GM18526 (cell line): ENCODE data around the gene NXPH3.

Experiments used
- POLR2A ChIP-seq: IDR thresholded peaks from 3 replicates; pipeline ENCODE4 v1.6.1; 2011; ENCODE audit not compliant: insufficient read length; ENCODE audit errors: extremely low read depth

The NXPH3 gene

GRCh38 chr17:49580055-49580721 is 4.5 kb downstream of the NXPH3 start:
- no peak for TF ChIP-seq POLR2A

- no peak for TF ChIP-seq POLR2A
These were observed 5.4 kb downstream of the NXPH3 start for GRCh38 chr17:49580981-49581647.

- TF ChIP-seq POLR2A: no peak
These were observed 6.0 kb downstream of the NXPH3 start for GRCh38 chr17:49581648-49581998.

- TF ChIP-seq POLR2A: no peak
These were observed 6.5 kb downstream of the NXPH3 start for GRCh38 chr17:49582055-49582722.

GRCh38 chr17:49582789-49583188 is 7.1 kb downstream of the NXPH3 start:
- TF ChIP-seq POLR2A: no peak

- TF ChIP-seq POLR2A: no peak
These were observed 7.6 kb downstream of the NXPH3 start for GRCh38 chr17:49583226-49583625.

- TF ChIP-seq POLR2A: no peak
These were observed 8.2 kb downstream of the NXPH3 start for GRCh38 chr17:49583889-49584288.

- TF ChIP-seq POLR2A: no peak
These were observed 9.9 kb downstream of the NXPH3 start for GRCh38 chr17:49585422-49586027.

GRCh38 chr17:49587366-49588073 is 11.8 kb downstream of the NXPH3 start:
- no peak for TF ChIP-seq POLR2A

GRCh38 chr17:49588312-49588711 is 12.6 kb downstream of the NXPH3 start:
- TF ChIP-seq POLR2A: no peak

- TF ChIP-seq POLR2A: no peak
These were observed 13.3 kb downstream of the NXPH3 start for GRCh38 chr17:49588726-49589576.

- no peak for TF ChIP-seq POLR2A
These were observed 13.9 kb downstream of the NXPH3 start for GRCh38 chr17:49589577-49589927.

GRCh38 chr17:49590874-49591273 is 15.2 kb downstream of the NXPH3 start:
- no peak for TF ChIP-seq POLR2A

GRCh38 chr17:49592263-49592662 is 16.6 kb downstream of the NXPH3 start:
- TF ChIP-seq POLR2A: no peak

- TF ChIP-seq POLR2A: no peak
These were observed 19.7 kb downstream of the NXPH3 start for GRCh38 chr17:49595328-49595727.
